Stimulated activated CD4-positive, alpha-beta T cell treated with anti-CD3 and anti-CD28 coated beads, Interleukin-2, amount 100 ng/mL, for 24 hours (primary cell): ENCODE data around the gene GCK.
"Not testable (repeated sequence)": the region's sequence is repeated elsewhere in the genome, so short reads cannot be mapped to it uniquely, and the experiment has no call there.

Source experiments
- DNase-seq, 2 donors: peaks; one replicate each; pipeline ENCODE4 v3.0.0-alpha.2; 2020

The GCK gene

DNA sequence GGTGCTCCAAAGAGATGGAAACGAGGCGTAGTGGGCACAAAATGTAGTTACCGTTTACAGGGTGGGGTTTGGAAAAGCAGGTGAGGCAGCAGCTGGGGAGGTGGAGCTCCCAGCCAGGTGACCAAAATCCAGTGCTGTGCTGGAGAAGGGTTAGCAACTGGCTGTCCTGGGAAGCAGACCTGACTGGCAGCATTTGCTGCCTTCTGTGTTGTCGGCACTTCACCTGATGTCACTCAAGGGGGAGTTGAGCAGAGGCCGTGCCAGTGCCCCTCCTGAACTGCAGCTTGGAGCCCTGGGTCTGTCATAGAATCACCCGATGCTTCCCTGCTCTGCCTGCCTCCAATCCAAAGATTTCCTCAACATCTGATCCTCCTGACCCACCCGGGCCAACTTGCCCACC lies 12.8 kb downstream of the GCK start:
- DNase-seq: no peak

- DNase-seq: no peak
Measured at GRCh38 chr7:44175730-44176129, 13.5 kb downstream of the GCK start.

DNA sequence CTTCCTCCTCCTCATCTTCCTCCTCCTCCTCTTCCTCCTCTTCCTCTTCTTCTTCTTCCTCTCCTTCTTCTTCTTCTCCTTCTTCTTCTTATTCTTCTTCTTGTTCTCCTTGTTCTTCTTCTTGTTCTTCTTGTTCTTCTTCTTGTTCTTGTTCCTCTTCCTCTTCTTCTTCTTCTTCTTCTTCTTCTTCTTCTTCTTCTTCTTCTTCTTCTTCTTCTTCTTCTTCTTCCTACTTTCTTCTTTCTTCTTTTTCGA lies 14.6 kb downstream of the GCK start:
- not testable (repeated sequence) for DNase-seq

DNA sequence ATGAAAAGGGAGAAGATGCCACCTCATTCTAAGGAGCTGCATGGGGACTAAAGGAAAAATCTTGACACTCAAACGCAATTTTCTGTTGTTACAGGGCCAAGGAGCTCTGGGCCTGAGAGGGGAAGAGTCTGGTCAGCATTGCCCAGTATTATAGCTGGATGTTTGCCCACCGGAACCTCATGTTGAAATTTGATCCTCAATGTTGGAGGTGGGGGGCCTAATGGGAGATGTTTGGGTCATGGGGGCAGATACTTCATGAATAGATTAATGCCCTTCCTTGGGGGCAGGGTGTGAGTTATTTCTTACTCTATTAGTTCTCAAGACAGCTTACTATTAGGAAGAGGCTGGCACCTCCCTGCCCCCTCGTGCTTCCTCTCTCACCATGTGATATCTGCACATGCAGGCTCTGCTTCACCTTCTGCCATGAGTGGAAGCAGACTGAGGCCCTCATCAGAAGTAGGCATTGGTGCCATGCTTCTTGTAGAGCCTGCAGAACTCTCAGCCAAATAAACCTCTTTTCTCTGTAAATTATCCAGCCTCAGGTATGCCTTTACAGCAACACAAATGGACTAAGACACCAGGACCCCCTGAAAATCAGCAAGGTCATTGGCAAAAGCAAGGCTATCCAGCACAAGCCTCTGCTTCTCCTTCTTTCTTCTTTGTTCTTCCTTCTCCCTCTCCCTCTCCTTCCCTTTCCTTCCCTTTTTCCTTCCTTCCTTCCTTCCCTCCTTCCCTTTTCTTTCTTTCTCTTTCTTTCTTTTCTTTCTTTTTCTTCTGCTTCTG lies 15.1 kb downstream of the GCK start:
- no peak for DNase-seq

GRCh38 chr7:44172803-44173424 lies 16.3 kb downstream of the GCK start:
- no peak for DNase-seq

DNA sequence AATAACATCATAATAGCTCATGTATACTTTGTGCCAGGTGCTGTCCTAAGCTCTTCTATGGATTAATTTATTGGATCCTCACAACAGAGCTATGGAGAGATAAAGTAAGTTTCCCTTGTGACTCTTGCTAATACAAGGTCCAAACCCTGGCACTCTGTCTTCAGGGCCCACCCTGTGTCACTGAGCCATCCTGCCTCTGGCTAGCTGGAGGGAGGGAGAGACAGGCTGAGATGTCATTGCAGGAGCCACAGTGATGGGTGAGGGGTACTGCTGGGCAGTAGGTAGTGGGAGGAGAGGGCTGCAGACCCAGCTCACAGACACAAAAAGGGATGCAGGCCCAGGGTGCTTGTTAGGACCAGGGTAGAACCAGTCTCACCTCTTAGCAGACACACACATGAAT lies 16.9 kb downstream of the GCK start:
- no peak for DNase-seq

DNA sequence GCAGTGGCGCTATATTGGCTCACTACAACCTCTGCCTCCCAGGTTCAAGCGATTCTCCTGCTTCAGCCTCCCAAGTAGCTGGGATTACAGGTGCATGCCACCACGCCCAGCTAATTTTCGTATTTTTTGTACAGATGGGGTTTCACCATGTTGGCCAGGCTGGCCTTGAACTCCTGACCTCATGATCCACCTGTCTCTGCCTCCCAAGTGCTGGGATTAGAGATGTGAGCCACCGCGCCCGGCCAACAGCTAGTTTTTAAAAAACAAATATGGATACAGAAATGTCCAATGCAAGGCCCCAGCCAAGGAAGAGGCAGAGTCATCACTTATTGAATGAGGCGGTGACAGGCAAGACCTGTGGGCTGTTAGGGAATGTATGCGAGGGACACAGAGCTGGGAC lies 17.3 kb downstream of the GCK start:
- DNase-seq: not testable (repeated sequence)

GRCh38 chr7:44167920-44168319 lies 21.3 kb downstream of the GCK start:
- no peak for DNase-seq

DNA sequence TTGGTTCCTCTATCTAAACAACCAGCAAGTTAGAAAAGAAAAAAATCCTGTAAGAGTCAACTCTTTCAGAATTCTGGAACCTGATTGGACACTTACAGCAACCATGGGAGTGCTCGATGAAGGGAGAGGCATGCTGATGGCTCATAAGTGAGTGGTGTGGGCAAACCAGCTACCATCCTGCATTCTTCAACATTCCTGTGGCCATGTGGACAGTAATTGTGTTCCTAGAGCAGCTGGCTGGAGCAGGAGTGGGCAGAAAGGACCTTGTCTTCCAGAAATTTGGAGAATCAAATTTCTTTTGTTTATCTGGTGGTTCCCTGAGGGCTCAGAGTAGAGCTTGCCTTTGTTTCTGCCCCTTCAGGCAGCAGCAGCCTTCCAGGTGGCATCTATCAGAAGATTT lies 25.6 kb downstream of the GCK start:
- no peak for DNase-seq

DNA sequence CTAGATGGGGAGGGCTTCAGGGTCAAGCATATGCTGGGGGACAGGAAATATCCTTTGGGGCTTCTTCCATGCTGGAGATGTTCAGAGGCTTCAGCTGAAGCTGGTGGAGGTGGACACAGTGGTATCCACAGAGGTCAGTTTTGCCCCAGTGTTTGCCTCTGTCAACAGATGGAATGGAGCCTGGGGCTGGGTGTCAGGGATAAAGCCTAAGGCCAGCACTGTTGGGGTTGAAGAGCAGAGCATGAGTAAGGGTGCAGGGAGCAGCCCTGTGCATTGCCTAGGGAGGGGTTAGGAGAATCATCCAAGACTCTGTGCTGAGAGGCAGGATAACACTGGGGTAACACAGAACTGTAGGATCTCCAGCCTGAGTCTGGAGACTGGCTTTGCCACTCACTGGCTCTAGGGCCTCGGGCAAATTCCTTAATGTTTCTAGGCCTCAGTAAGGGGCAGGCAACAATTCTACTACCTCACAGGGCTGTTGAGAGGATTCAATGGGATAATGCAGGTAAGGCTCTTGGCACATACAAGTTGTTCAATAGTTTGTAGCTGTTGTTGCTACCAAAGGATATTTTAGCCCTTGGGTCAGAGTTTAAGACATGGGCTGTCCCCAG lies 26.3 kb downstream of the GCK start:
- DNase-seq: no peak

DNA sequence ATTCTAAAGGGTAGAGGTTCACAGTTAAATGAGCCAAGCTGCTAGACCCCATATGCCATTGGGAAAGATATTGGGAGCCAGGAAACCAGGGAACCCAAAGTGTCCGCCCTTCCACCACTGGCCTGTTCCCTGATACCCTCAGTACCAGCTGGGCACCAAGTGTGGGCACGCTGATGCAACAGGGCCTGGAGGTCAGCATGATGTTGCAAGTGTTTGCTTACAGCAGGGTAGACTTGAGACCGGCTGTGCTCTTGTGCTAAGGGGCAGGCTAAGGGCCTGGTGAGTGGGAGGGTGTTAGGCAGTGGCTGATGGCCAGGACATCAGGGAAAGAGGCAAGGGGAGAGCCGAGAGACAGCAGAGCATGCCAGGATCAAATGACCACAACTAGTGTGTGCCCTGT lies 27.1 kb downstream of the GCK start:
- no peak for DNase-seq

DNA sequence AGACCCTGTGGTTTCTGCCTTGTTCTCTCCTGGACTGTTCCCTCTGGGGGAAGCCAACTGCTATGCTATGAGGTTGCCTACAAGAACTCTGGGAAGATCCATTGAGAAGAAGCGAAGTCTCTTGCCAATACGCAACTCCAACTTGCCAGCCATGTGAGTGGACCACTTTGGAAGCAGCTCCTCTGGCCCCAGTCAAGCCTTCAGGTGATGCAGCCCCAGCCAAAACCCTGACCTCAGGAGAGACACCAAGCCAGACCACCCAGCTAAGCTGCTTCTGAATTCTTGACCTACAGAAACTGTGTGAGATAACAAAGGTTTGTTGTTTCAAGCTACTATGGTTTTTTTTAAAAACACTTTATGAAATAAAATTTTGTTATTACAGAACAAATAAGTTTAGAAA lies 27.9 kb downstream of the GCK start:
- DNase-seq: no peak

GRCh38 chr7:44159824-44160630 lies 29.2 kb downstream of the GCK start:
- no peak for DNase-seq

DNA sequence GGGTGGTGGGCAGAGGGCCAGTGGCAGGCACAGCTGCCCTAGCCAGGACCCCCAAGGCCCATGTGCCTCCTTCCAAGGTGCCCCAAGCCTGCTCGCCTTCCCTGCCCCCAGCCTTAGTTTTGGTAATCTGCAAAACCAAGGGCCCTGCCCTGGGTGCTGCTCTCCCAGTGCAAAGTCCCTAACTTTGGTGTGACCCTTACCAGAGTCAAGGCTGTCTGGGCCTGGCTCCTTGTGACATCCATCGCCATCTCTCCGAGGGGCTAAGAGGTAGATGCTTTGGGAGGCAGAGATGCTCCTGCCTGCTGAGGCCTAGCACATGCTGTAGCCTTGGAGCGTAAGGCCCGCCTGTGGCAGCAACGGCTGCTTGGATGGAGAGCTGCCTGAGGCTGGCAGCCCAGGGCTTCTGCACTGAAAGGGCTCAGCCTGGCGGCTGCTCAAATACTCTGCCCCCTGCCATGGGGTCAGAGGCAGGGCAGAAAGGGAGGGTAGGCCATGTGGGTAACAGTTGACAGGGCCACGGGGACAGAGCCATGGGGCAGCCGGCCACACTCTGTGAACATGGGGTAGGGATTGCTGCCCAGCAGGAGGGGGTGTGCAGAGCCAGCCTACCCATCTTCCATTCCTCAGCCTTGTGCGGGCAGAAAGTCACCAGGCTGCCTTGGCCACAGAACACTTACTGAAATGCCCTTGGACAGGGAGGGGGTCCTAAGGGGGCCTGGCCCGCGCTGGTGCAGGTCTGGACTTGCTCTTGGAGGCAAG lies 30.2 kb downstream of the GCK start:
- DNase-seq: no peak

DNA sequence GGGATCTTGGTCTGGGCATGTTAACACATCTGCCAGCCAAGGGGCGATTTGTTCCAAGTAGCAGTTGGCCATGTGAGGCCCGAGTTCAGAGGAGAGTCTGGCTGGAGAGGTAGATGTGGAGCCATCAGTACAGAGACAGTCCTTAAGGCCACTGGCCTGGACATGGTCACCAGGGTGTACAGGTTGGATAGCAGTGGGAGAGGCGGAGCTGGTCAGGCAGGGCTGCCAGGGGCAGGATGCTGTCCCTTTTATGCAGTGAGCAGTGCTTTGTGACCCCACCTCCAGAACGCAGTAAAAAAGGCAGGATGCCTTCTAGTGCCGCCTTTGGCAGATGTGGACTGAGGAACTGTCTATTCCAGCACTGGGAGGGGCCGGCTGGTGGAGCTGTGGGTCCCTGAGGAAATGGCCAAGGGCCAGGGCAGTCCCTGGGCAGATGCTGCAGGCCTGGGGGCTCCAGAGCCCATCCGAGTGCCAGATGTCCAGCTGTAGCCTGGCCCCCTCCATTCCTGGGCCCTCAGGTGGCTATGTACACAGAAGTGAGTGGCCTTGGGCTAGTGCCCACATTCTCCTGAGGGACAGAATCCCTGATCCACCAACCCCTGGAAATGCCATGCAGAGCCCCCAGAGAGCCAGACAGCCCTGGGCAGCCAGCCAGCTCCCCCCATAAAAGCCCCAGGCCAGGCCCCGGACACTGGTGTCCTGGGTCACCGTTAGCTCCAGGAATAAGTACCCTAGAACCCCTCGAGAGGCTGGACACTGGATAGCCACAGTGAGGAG lies 31.0 kb downstream of the GCK start:
- no peak for DNase-seq

- no peak for DNase-seq
Measured at GRCh38 chr7:44157116-44158080, 31.8 kb downstream of the GCK start.

GRCh38 chr7:44156453-44157010 lies 32.7 kb downstream of the GCK start:
- no peak for DNase-seq

- no peak for DNase-seq
Measured at GRCh38 chr7:44155191-44156185, 33.8 kb downstream of the GCK start.

DNA sequence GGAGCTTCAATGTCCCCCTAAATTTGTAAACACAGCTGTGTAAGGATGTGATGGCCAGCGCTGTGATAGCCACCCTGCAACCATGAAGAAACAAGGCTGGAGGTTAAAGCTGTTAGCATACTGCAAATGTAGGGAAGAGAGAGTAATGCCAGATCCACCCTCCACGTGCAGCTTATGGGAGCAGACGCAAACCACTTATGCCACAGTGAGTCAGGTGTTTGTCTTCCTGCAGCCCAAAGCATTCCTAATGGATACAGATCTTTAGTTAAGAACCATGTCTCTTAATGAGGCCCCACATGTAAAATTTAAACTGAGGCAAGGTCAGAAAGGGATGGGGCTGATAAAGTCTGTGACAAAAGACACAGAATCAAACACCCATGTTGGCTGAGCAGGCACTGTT lies 34.5 kb downstream of the GCK start:
- no peak for DNase-seq
